GM18519 (cell line): ENCODE data around the gene REEP3.

Experiments
- ATAC-seq: cut with Tn5 transposase; IDR thresholded peaks from one replicate; pipeline ENCODE4 v1.9.1; 2021; ENCODE audit warnings: mild to moderate bottlenecking, moderate library complexity; ENCODE audit not compliant: unreplicated experiment, low FRiP score

REEP3 gene

GRCh38 chr10:63627396-63627795 is 106.2 kb downstream of the REEP3 start:
- ATAC-seq: no peak

GRCh38 chr10:63627881-63628296 is 106.7 kb downstream of the REEP3 start:
- no peak for ATAC-seq

- ATAC-seq: peak; percentile 30
These were observed 107.5 kb downstream of the REEP3 start for GRCh38 chr10:63628526-63629362.

- ATAC-seq: peak; percentile 35
These were observed 108.3 kb downstream of the REEP3 start for GRCh38 chr10:63629363-63630084.

GRCh38 chr10:63630085-63630930 is 109.1 kb downstream of the REEP3 start:
- peak; percentile 38 for ATAC-seq

- ATAC-seq: no peak
These were observed 109.9 kb downstream of the REEP3 start for GRCh38 chr10:63630931-63631680.

- no peak for ATAC-seq
These were observed 110.8 kb downstream of the REEP3 start for GRCh38 chr10:63631991-63632390.

- ATAC-seq: no peak
These were observed 112.7 kb downstream of the REEP3 start for GRCh38 chr10:63633677-63634487.

- no peak for ATAC-seq
These were observed 113.4 kb downstream of the REEP3 start for GRCh38 chr10:63634488-63635065.

- peak; percentile 70 for ATAC-seq
These were observed 115.6 kb downstream of the REEP3 start for GRCh38 chr10:63636812-63637211.

- ATAC-seq: no peak
These were observed 116.7 kb downstream of the REEP3 start for GRCh38 chr10:63637901-63638327.

- ATAC-seq: no peak
These were observed 120.2 kb downstream of the REEP3 start for GRCh38 chr10:63641366-63641765.

GRCh38 chr10:63641799-63642198 is 120.6 kb downstream of the REEP3 start:
- no peak for ATAC-seq

GRCh38 chr10:63642808-63643207 is 121.6 kb downstream of the REEP3 start:
- ATAC-seq: no peak

- no peak for ATAC-seq
These were observed 123.4 kb downstream of the REEP3 start for GRCh38 chr10:63644418-63645142.

- no peak for ATAC-seq
These were observed 124.0 kb downstream of the REEP3 start for GRCh38 chr10:63645195-63645594.

- no peak for ATAC-seq
These were observed 125.3 kb downstream of the REEP3 start for GRCh38 chr10:63646491-63646890.

- no peak for ATAC-seq
These were observed 130.7 kb downstream of the REEP3 start for GRCh38 chr10:63651864-63652263.
